ENCODE measurements around the gene FBXL7.

FBXL7 gene

GRCh38 chr5:15796557-15796956 is 296.6 kb downstream of the FBXL7 start:
- no peak for DNase-seq (ENCODE audit: low read depth in 1 of 2, low spot score in 1 of 2)

- DNase-seq (ENCODE audit: low read depth in 1 of 2, low spot score in 1 of 2), result no peak
Observed at GRCh38 chr5:15797116-15797515, 297.1 kb downstream of the FBXL7 start.

- DNase-seq (ENCODE audit: low read depth in 1 of 2, low spot score in 1 of 2), result no peak
Observed at GRCh38 chr5:15798006-15798405, 298.0 kb downstream of the FBXL7 start.

GRCh38 chr5:15799014-15799413 is 299.0 kb downstream of the FBXL7 start:
- DNase-seq (ENCODE audit: low read depth in 1 of 2, low spot score in 1 of 2), result no peak

GRCh38 chr5:15799612-15800011 is 299.6 kb downstream of the FBXL7 start:
- no peak for DNase-seq (ENCODE audit: low read depth in 1 of 2, low spot score in 1 of 2)

GRCh38 chr5:15803280-15803679 is 303.3 kb downstream of the FBXL7 start:
- DNase-seq (ENCODE audit: low read depth in 1 of 2, low spot score in 1 of 2), result no peak

GRCh38 chr5:15806613-15807012 is 306.6 kb downstream of the FBXL7 start:
- DNase-seq (ENCODE audit: low read depth in 1 of 2, low spot score in 1 of 2), result no peak

GRCh38 chr5:15807248-15807647 is 307.3 kb downstream of the FBXL7 start:
- no peak for DNase-seq (ENCODE audit: low read depth in 1 of 2, low spot score in 1 of 2)

- DNase-seq (ENCODE audit: low read depth in 1 of 2, low spot score in 1 of 2), result no peak
Observed at GRCh38 chr5:15807871-15808270, 307.9 kb downstream of the FBXL7 start.

GRCh38 chr5:15808577-15808976 is 308.6 kb downstream of the FBXL7 start:
- DNase-seq (ENCODE audit: low read depth in 1 of 2, low spot score in 1 of 2), result no peak

GRCh38 chr5:15819617-15820016 is 319.6 kb downstream of the FBXL7 start:
- DNase-seq (ENCODE audit: low read depth in 1 of 2, low spot score in 1 of 2), result no peak

GRCh38 chr5:15821506-15821905 is 321.5 kb downstream of the FBXL7 start:
- no peak for DNase-seq (ENCODE audit: low read depth in 1 of 2, low spot score in 1 of 2)

GRCh38 chr5:15823398-15823797 is 323.4 kb downstream of the FBXL7 start:
- no peak for DNase-seq (ENCODE audit: low read depth in 1 of 2, low spot score in 1 of 2)

GRCh38 chr5:15827741-15828140 is 327.8 kb downstream of the FBXL7 start:
- DNase-seq (ENCODE audit: low read depth in 1 of 2, low spot score in 1 of 2), result no peak

- no peak for DNase-seq (ENCODE audit: low read depth in 1 of 2, low spot score in 1 of 2)
Observed at GRCh38 chr5:15831408-15831807, 331.4 kb downstream of the FBXL7 start.

GRCh38 chr5:15833365-15833764 is 333.4 kb downstream of the FBXL7 start:
- no peak for DNase-seq (ENCODE audit: low read depth in 1 of 2, low spot score in 1 of 2)

- DNase-seq (ENCODE audit: low read depth in 1 of 2, low spot score in 1 of 2), result no peak
Observed at GRCh38 chr5:15834596-15835245, 334.7 kb downstream of the FBXL7 start.

- DNase-seq (ENCODE audit: low read depth in 1 of 2, low spot score in 1 of 2), result no peak
Observed at GRCh38 chr5:15835514-15835913, 335.5 kb downstream of the FBXL7 start.

GRCh38 chr5:15837551-15838289 is 337.7 kb downstream of the FBXL7 start:
- DNase-seq (ENCODE audit: low read depth in 1 of 2, low spot score in 1 of 2), result no peak

- DNase-seq (ENCODE audit: low read depth in 1 of 2, low spot score in 1 of 2), result no peak
Observed at GRCh38 chr5:15844253-15844652, 344.3 kb downstream of the FBXL7 start.

GRCh38 chr5:15844871-15845270 is 344.9 kb downstream of the FBXL7 start:
- no peak for DNase-seq (ENCODE audit: low read depth in 1 of 2, low spot score in 1 of 2)

- DNase-seq (ENCODE audit: low read depth in 1 of 2, low spot score in 1 of 2), result no peak
Observed at GRCh38 chr5:15850536-15850935, 350.6 kb downstream of the FBXL7 start.

- DNase-seq (ENCODE audit: low read depth in 1 of 2, low spot score in 1 of 2), result no peak
Observed at GRCh38 chr5:15850939-15851341, 351.0 kb downstream of the FBXL7 start.

All from stimulated activated CD4-positive, alpha-beta T cell treated with anti-CD3 and anti-CD28 coated beads, Interleukin-15, amount 100 ng/mL, for 1 hour (primary cell).